GM12873 (cell line): ENCODE results near the gene GUCA1A.

Experiments
- CTCF ChIP-seq: IDR thresholded peaks from 2 replicates; pipeline ENCODE4 v1.5.1; 2012; ENCODE audit warnings: low read depth, mild to moderate bottlenecking, moderate library complexity, low read length, control low read depth; ENCODE audit not compliant: insufficient read depth; ENCODE audit errors: missing control alignments

GUCA1A gene

GRCh38 chr6:42158011-42158410 is 15.2 kb upstream of the GUCA1A start:
- TF ChIP-seq CTCF, result no peak

GRCh38 chr6:42158631-42159030 is 14.5 kb upstream of the GUCA1A start:
- no peak for TF ChIP-seq CTCF

GRCh38 chr6:42159431-42160024 is 13.6 kb upstream of the GUCA1A start:
- no peak for TF ChIP-seq CTCF

DNA sequence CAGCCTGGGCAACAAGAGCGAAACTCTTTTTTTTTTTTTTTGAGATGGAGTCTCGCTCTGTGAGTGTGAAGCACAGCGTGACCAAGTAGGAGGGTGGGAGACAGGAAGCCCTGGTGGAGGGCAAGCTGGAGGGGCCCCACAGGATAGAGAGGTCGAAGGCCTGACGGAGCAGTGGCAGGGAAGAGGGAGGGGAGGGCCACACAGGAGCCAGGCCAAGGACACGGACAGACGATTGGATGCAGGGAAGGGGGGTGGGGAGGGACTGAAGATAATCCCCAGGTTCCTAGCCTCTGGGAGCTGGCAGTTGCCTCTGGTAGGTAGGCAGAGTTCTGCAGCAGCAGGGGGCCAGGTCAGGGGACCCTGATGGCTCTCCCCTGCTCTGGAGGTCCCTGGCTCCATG is 10.8 kb upstream of the GUCA1A start:
- no peak for TF ChIP-seq CTCF

- TF ChIP-seq CTCF, result no peak
Observed at GRCh38 chr6:42162812-42163211, 10.4 kb upstream of the GUCA1A start.

- TF ChIP-seq CTCF, result no peak
Observed at GRCh38 chr6:42163981-42164380, 9.2 kb upstream of the GUCA1A start.

DNA sequence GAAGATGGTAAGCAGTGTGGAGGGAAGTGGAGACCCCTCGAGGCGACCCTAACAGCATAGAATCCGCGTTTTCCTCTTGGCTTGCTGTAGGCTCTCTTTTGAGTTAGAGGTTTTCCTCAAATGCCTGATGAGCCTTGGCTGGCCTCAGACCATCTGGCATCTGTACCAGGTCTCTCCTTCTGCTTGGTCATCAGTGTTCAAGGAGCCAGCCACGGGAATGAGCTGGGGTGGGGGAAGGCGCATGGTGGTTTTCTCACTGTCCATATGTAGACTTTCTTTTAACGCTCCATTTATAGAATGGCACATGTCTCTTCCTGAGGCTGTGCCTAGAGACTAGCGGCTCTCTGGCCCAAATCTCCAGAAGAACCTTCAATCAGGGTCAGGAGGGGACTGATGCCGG is 8.1 kb upstream of the GUCA1A start:
- no peak for TF ChIP-seq CTCF
